Ishikawa (cell line): ENCODE data around the gene VWC2.

Source experiments
- EP300 ChIP-seq: IDR thresholded peaks from 2 replicates; pipeline ENCODE4 v1.6.1; 2012; ENCODE audit warnings: borderline replicate concordance
- FOXM1 ChIP-seq: IDR thresholded peaks from 2 replicates; pipeline ENCODE4 v1.6.1; 2012; ENCODE audit warnings: low read depth, borderline replicate concordance
- TAF1 ChIP-seq: IDR thresholded peaks from 2 replicates; pipeline ENCODE4 v1.6.1; 2012; ENCODE audit warnings: low read depth, mild to moderate bottlenecking
- YY1 ChIP-seq: IDR thresholded peaks from 2 replicates; pipeline ENCODE4 v1.6.1; 2012; ENCODE audit warnings: low read depth
- TF ChIP-seq, protein P1 (sequence below): IDR thresholded peaks from 2 replicates; pipeline ENCODE4 v1.6.1; 2012
- TF ChIP-seq, protein P2 (sequence below): IDR thresholded peaks from 2 replicates; pipeline ENCODE4 v1.6.1; 2012; ENCODE audit warnings: low read depth, mild to moderate bottlenecking
- TF ChIP-seq, protein P3 (sequence below): IDR thresholded peaks from 2 replicates; pipeline ENCODE4 v1.6.1; 2012

DNA sequence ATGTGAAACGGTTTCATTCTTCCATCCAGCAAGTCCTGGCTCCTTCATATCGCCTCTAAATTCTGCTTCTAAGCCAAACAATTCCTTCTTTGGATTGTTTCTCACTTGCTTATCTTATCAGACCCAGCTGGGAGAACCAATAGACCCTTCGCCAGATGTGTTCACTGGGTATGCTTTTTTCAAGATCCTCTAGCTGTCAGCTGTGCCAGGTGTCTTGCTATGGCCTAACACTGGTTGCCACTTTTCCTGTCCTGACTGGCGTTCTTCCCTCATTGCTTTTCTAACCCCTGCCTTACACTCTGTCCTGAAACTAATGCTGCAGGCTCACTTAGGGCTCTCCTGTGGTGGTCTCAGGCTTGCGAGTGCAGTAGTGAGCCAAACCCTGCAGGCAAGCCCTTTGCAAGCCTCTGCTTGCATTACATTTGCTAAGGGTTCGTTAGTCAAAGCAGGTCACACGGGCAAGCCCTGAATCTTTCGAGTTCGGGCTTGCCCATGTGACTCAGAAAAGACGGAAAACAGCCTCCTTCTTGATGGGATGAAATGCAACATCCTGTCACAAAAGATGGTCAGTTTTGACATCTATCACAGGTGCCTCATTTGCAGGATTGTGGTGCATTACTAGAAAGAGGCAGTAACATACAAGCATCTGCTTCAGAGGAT is 92.8 kb downstream of the VWC2 start:
- TF ChIP-seq, protein P1, sequence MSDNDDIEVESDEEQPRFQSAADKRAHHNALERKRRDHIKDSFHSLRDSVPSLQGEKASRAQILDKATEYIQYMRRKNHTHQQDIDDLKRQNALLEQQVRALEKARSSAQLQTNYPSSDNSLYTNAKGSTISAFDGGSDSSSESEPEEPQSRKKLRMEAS, result no peak
- no peak for TF ChIP-seq TAF1
- TF ChIP-seq, protein P2, sequence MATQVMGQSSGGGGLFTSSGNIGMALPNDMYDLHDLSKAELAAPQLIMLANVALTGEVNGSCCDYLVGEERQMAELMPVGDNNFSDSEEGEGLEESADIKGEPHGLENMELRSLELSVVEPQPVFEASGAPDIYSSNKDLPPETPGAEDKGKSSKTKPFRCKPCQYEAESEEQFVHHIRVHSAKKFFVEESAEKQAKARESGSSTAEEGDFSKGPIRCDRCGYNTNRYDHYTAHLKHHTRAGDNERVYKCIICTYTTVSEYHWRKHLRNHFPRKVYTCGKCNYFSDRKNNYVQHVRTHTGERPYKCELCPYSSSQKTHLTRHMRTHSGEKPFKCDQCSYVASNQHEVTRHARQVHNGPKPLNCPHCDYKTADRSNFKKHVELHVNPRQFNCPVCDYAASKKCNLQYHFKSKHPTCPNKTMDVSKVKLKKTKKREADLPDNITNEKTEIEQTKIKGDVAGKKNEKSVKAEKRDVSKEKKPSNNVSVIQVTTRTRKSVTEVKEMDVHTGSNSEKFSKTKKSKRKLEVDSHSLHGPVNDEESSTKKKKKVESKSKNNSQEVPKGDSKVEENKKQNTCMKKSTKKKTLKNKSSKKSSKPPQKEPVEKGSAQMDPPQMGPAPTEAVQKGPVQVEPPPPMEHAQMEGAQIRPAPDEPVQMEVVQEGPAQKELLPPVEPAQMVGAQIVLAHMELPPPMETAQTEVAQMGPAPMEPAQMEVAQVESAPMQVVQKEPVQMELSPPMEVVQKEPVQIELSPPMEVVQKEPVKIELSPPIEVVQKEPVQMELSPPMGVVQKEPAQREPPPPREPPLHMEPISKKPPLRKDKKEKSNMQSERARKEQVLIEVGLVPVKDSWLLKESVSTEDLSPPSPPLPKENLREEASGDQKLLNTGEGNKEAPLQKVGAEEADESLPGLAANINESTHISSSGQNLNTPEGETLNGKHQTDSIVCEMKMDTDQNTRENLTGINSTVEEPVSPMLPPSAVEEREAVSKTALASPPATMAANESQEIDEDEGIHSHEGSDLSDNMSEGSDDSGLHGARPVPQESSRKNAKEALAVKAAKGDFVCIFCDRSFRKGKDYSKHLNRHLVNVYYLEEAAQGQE, result no peak
- TF ChIP-seq FOXM1, result no peak
- TF ChIP-seq EP300, result no peak
- TF ChIP-seq YY1, result no peak
- TF ChIP-seq, protein P3, sequence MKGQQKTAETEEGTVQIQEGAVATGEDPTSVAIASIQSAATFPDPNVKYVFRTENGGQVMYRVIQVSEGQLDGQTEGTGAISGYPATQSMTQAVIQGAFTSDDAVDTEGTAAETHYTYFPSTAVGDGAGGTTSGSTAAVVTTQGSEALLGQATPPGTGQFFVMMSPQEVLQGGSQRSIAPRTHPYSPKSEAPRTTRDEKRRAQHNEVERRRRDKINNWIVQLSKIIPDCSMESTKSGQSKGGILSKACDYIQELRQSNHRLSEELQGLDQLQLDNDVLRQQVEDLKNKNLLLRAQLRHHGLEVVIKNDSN, result no peak
